Measurements from ENCODE around the gene INPP4A.

The INPP4A gene

DNA sequence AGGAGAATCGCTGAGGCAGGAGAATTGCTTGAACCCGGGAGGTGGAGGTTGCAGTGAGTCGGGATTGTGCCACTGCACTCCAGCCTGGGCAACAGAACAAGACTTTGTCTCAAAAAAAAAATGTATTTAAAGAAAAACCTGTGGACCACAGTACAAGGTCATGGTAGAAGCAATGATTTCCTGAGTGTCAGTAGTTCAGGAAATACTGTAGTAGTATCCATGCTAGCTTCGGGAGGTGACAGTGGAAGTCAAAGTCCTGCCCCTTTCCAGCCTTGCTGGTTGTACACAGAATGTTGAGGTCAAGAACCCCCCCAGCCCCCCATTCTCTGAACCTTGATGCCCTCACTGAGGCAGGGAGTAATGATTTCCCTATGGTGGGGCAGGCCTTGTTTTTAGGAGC lies 56.6 kb downstream of the INPP4A start:
- TF ChIP-seq, protein P1, sequence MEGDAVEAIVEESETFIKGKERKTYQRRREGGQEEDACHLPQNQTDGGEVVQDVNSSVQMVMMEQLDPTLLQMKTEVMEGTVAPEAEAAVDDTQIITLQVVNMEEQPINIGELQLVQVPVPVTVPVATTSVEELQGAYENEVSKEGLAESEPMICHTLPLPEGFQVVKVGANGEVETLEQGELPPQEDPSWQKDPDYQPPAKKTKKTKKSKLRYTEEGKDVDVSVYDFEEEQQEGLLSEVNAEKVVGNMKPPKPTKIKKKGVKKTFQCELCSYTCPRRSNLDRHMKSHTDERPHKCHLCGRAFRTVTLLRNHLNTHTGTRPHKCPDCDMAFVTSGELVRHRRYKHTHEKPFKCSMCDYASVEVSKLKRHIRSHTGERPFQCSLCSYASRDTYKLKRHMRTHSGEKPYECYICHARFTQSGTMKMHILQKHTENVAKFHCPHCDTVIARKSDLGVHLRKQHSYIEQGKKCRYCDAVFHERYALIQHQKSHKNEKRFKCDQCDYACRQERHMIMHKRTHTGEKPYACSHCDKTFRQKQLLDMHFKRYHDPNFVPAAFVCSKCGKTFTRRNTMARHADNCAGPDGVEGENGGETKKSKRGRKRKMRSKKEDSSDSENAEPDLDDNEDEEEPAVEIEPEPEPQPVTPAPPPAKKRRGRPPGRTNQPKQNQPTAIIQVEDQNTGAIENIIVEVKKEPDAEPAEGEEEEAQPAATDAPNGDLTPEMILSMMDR (IDR thresholded peaks at IDR 0.05; ENCODE audit: borderline replicate concordance, control extremely low read depth, extremely low read depth, insufficient read depth, missing control alignments): no peak
- in situ Hi-C loops (cut with MboI; ENCODE audit: low sequenced_read_pairs, unreplicated experiment): no loop called here
- no peak for DNase-seq (ENCODE audit: low spot score)

DNA sequence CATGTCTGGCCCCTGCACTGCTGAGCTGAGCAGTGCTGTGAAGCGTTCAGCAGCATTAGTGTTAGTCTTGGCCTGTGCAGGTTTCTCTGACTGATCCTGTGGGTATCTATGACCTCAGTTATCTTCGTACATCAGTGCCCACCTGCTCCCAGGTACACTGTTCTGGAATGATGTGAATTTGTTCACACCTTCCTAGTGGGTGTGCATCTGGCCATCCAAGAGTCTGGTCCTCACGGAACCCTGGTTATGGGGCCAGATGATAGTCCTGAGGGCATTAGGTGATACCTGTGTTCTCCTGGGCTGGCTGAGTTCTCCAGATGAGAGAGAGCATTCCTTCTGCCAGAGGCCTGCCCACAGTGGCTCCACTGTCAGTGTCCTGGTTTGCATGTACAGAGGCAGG lies 57.2 kb downstream of the INPP4A start:
- no peak for DNase-seq (ENCODE audit: low spot score)
- TF ChIP-seq, protein P1 (IDR thresholded peaks at IDR 0.05; ENCODE audit: borderline replicate concordance, control extremely low read depth, extremely low read depth, insufficient read depth, missing control alignments): no peak
- in situ Hi-C loops (cut with MboI; ENCODE audit: low sequenced_read_pairs, unreplicated experiment): no loop called here

GRCh38 chr2:98502556-98503335 lies 58.1 kb downstream of the INPP4A start:
- in situ Hi-C loops (cut with MboI; ENCODE audit: low sequenced_read_pairs, unreplicated experiment): no loop called here
- TF ChIP-seq, protein P1 (IDR thresholded peaks at IDR 0.05; ENCODE audit: borderline replicate concordance, control extremely low read depth, extremely low read depth, insufficient read depth, missing control alignments): no peak
- no peak for DNase-seq (ENCODE audit: low spot score)

DNA sequence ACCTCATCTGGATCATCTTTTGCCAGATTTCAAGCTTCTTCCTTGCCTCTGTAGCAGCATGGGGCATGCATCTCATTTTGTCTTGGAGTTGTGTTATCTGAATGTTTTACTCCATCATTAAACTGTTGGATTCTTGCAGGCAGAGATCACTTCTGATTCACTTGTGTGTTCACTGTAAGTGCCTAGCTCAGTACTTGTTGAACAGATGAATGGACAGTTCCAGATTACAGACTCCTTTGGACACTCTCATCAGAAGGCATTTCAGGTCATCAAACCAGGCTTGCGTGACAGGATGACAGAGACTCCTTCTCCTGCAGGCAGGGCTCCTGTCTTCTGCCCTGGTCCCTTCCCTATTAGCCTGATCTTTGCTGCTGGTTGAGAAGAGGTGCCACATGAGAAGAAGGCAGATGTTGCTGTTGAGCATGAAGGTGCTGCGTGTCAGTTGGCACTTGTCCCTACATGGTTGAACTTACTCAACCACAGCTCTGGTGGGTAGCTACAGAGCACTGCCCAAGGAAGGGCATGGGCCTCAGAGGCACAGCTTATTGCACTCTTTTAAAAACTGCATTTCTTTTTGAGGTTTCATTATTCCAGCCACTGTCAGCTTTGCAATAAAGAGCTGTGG lies 58.9 kb downstream of the INPP4A start:
- DNase-seq (ENCODE audit: low spot score): no peak
- in situ Hi-C loops (cut with MboI; ENCODE audit: low sequenced_read_pairs, unreplicated experiment): no loop called here
- TF ChIP-seq, protein P1 (IDR thresholded peaks at IDR 0.05; ENCODE audit: borderline replicate concordance, control extremely low read depth, extremely low read depth, insufficient read depth, missing control alignments): no peak

DNA sequence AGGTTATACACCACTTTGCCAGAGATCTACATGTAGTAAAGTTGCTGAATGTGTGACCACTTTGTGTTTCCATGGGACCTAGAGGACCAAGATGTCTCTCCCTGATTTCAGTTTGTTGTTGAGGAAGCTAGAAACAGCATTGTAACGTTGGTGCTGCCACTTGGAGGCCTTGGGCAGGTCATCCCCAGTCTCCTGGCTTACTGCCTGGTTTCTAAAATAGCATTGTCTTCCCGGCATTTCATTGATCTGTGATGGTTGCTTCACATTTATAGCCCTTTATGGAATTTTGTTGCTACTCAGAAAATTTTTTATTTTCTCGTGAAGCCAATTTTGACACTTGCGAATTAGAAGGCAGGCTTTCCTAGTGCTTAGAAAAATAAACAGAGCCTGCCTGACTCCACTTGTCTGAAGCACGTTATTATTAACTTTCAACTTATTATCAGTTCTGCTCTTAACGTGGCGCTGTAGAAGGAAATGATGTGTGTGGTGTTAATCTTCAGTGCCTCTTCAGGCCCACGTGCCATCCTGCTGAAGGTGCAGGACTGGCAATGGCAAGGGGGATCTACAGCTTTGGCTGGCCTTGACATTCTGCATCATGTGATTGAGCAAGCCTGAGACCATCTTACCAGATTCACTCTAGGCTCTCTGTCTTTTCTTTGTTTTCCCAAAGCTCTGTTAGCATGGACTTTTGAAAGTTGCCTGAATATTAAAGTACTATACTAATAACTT lies 59.9 kb downstream of the INPP4A start:
- in situ Hi-C loops (cut with MboI; ENCODE audit: low sequenced_read_pairs, unreplicated experiment): no loop called here
- DNase-seq (ENCODE audit: low spot score): no peak
- TF ChIP-seq, protein P1 (IDR thresholded peaks at IDR 0.05; ENCODE audit: borderline replicate concordance, control extremely low read depth, extremely low read depth, insufficient read depth, missing control alignments): no peak

GRCh38 chr2:98505311-98505808 lies 60.7 kb downstream of the INPP4A start:
- in situ Hi-C loops (cut with MboI; ENCODE audit: low sequenced_read_pairs, unreplicated experiment): no loop called here
- TF ChIP-seq, protein P1 (IDR thresholded peaks at IDR 0.05; ENCODE audit: borderline replicate concordance, control extremely low read depth, extremely low read depth, insufficient read depth, missing control alignments): no peak
- no peak for DNase-seq (ENCODE audit: low spot score)
